Parathyroid adenoma (tissue), 2 donors: ENCODE results near the gene PLCG1.

Experiments used
- H2AFZ ChIP-seq: fragments of 300-600 bp; sonication (generic); one replicate; pipeline ENCODE4 v1.7.0; 2017; ENCODE audit warnings: antibody characterized with exemption, mild to moderate bottlenecking
- H3K27ac ChIP-seq: fragments of 300-600 bp; sonication (generic); one replicate; pipeline ENCODE4 v1.7.0; 2017
- H3K27me3 ChIP-seq: fragments of 300-600 bp; sonication (generic); one replicate; pipeline ENCODE4 v1.7.0; 2017; ENCODE audit warnings: low read length; ENCODE audit not compliant: control insufficient read depth, insufficient read depth
- H3K36me3 ChIP-seq: fragments of 300-600 bp; sonication (generic); one replicate; pipeline ENCODE4 v1.7.0; 2017; ENCODE audit warnings: low read length; ENCODE audit not compliant: control insufficient read depth, insufficient read depth
- H3K4me1 ChIP-seq: fragments of 300-600 bp; sonication (generic); one replicate; pipeline ENCODE4 v1.7.0; 2017; ENCODE audit warnings: control low read depth
- H3K4me2 ChIP-seq: fragments of 300-600 bp; sonication (generic); one replicate; pipeline ENCODE4 v1.7.0; 2017; ENCODE audit warnings: low read length
- H3K4me3 ChIP-seq: fragments of 300-600 bp; sonication (generic); one replicate; pipeline ENCODE4 v1.7.0; 2017; ENCODE audit warnings: low read depth, low read length
- H3K79me2 ChIP-seq: fragments of 300-600 bp; sonication (generic); one replicate; pipeline ENCODE4 v1.7.0; 2017; ENCODE audit warnings: control low read depth
- H3K9ac ChIP-seq: fragments of 300-600 bp; sonication (generic); one replicate; pipeline ENCODE4 v1.7.0; 2017; ENCODE audit warnings: mild to moderate bottlenecking
- H3K9me3 ChIP-seq: fragments of 300-600 bp; sonication (generic); one replicate; pipeline ENCODE4 v1.7.0; 2017; ENCODE audit warnings: low read length; ENCODE audit not compliant: control insufficient read depth
- CTCF ChIP-seq: fragments of 300-600 bp; sonication (generic); IDR thresholded peaks from one replicate; pipeline ENCODE4 v1.7.0; 2017; ENCODE audit warnings: antibody characterized with exemption, mild to moderate bottlenecking
- donor health status: primary hyperparathyroidism.

The PLCG1 gene

GRCh38 chr20:41174782-41175181, 37.4 kb downstream of the PLCG1 start:
- H3K4me2 ChIP-seq, result no peak overlapping the region
- no peaks in the 10 kb centered on the region for H3K27me3 ChIP-seq
- H3K9me3 ChIP-seq, result no peaks in the 10 kb centered on the region
- H2AFZ ChIP-seq, result no peak overlapping the region
- no peak overlapping the region for H3K4me3 ChIP-seq
- no peak for TF ChIP-seq CTCF
- H3K79me2 ChIP-seq, result no peaks in the 10 kb centered on the region
- no peaks in the 10 kb centered on the region for H3K4me1 ChIP-seq
- H3K27ac ChIP-seq, result no peak overlapping the region
- no peaks in the 10 kb centered on the region for H3K36me3 ChIP-seq
- no peak overlapping the region for H3K9ac ChIP-seq

- no peak overlapping the region for H3K4me2 ChIP-seq
- H3K4me3 ChIP-seq, result no peak overlapping the region
- no peaks in the 10 kb centered on the region for H3K36me3 ChIP-seq
- H3K27ac ChIP-seq, result no peak overlapping the region
- no peaks in the 10 kb centered on the region for H3K9me3 ChIP-seq
- H3K79me2 ChIP-seq, result no peaks in the 10 kb centered on the region
- H3K4me1 ChIP-seq, result no peaks in the 10 kb centered on the region
- H2AFZ ChIP-seq, result no peak overlapping the region
- TF ChIP-seq CTCF, result no peak
- no peaks in the 10 kb centered on the region for H3K27me3 ChIP-seq
- no peak overlapping the region for H3K9ac ChIP-seq
Measured at GRCh38 chr20:41175201-41175651, 37.9 kb downstream of the PLCG1 start.

- H3K27ac ChIP-seq, result no peak overlapping the region
- H3K9ac ChIP-seq, result no peak overlapping the region
- H3K27me3 ChIP-seq, result no peaks in the 10 kb centered on the region
- H3K36me3 ChIP-seq, result no peaks in the 10 kb centered on the region
- no peak for TF ChIP-seq CTCF
- H3K79me2 ChIP-seq, result no peaks in the 10 kb centered on the region
- H2AFZ ChIP-seq, result no peak overlapping the region
- no peaks in the 10 kb centered on the region for H3K4me1 ChIP-seq
- no peaks in the 10 kb centered on the region for H3K9me3 ChIP-seq
- no peak overlapping the region for H3K4me2 ChIP-seq
- no peak overlapping the region for H3K4me3 ChIP-seq
Measured at GRCh38 chr20:41175727-41176330, 38.5 kb downstream of the PLCG1 start.

- no peaks in the 10 kb centered on the region for H3K79me2 ChIP-seq
- no peak overlapping the region for H3K4me3 ChIP-seq
- H3K36me3 ChIP-seq, result no peaks in the 10 kb centered on the region
- no peaks in the 10 kb centered on the region for H3K9me3 ChIP-seq
- no peaks in the 10 kb centered on the region for H3K4me1 ChIP-seq
- H3K4me2 ChIP-seq, result no peak overlapping the region
- no peak for TF ChIP-seq CTCF
- no peaks in the 10 kb centered on the region for H3K27me3 ChIP-seq
- H3K27ac ChIP-seq, result no peak overlapping the region
- no peak overlapping the region for H3K9ac ChIP-seq
- H2AFZ ChIP-seq, result no peak overlapping the region
Measured at GRCh38 chr20:41176711-41177552, 39.6 kb downstream of the PLCG1 start.
